ENCODE measurements around the gene GDA.
A peak's percentile ranks its signal among the peaks of the same experiment; 100 is the strongest.
"Not testable (repeated sequence)": the region's sequence is repeated elsewhere in the genome, so short reads cannot be mapped to it uniquely, and the experiment has no call there.

The GDA gene

DNA sequence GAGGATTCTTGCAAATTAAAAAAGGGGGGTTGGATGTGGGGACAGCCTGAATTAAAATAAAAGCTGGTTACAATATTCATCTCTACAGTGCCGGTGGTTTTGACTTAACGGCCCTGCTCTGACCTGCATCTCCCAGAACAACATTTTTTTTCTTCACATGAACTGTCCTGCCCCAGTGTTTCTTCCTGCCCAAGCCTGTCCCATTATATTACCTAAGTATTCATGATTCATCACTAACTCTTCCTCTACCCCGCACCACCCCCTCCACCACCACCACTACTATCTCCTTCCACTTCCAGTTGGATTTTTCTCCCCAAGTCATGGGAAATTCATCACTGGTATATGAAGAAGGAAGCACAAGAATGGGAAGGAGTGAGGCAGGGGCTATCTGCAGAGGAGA lies 125.7 kb downstream of the GDA start:
- no peak overlapping the region for H3K4me3 ChIP-seq (ENCODE audit: control insufficient read depth, low read depth, low read length)
- TF ChIP-seq, protein P1, sequence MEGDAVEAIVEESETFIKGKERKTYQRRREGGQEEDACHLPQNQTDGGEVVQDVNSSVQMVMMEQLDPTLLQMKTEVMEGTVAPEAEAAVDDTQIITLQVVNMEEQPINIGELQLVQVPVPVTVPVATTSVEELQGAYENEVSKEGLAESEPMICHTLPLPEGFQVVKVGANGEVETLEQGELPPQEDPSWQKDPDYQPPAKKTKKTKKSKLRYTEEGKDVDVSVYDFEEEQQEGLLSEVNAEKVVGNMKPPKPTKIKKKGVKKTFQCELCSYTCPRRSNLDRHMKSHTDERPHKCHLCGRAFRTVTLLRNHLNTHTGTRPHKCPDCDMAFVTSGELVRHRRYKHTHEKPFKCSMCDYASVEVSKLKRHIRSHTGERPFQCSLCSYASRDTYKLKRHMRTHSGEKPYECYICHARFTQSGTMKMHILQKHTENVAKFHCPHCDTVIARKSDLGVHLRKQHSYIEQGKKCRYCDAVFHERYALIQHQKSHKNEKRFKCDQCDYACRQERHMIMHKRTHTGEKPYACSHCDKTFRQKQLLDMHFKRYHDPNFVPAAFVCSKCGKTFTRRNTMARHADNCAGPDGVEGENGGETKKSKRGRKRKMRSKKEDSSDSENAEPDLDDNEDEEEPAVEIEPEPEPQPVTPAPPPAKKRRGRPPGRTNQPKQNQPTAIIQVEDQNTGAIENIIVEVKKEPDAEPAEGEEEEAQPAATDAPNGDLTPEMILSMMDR (conservative IDR thresholded peaks at IDR 0.05; ENCODE audit: control insufficient read depth, insufficient read depth, low read depth, low read length) = no peak
- no peak for DNase-seq (ENCODE audit: low read depth)

DNA sequence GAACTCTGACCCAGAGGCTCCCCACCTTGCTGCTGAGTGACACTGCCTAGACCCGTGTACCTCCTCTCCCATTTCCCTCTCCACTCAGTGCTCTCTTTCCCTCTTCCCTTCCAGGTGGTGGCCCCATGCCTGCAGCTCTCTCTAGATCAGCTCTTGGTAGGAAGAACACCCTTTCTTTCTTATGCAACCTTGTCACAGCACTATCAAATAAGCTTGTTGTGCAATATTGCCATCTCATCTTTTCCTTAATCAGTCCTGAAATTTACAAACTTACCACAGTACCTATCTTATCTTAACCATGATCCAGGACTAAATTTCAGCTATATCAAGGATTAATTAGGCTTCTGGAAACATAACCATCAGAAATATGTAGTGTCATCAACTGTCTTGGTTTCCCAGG lies 127.2 kb downstream of the GDA start:
- no peak overlapping the region for H3K4me3 ChIP-seq (ENCODE audit: control insufficient read depth, low read depth, low read length)
- TF ChIP-seq, protein P1 (conservative IDR thresholded peaks at IDR 0.05; ENCODE audit: control insufficient read depth, insufficient read depth, low read depth, low read length) = no peak
- DNase-seq (ENCODE audit: low read depth) = no peak

DNA sequence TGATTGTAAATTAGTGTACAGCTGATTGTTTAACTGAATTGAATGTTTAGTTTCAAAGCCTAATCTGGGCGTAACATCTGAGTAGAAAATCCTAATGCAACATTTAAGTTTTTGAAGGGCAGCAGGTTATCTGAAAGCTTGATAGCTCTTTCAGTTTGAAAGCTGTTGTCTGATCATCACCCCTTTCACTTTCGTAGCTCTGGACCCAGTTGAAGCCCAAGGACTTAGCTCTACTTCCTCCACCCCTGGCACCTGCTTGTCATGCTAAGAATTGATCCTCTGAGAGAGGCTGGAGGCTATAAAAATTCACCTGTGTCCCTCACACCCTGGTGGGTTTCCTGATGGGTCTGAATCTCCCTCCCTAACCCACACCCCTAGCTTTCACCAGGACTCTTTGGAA lies 129.7 kb downstream of the GDA start:
- TF ChIP-seq, protein P1 (conservative IDR thresholded peaks at IDR 0.05; ENCODE audit: control insufficient read depth, insufficient read depth, low read depth, low read length) = no peak
- DNase-seq (ENCODE audit: low read depth) = no peak
- H3K4me3 ChIP-seq (ENCODE audit: control insufficient read depth, low read depth, low read length) = no peak overlapping the region

DNA sequence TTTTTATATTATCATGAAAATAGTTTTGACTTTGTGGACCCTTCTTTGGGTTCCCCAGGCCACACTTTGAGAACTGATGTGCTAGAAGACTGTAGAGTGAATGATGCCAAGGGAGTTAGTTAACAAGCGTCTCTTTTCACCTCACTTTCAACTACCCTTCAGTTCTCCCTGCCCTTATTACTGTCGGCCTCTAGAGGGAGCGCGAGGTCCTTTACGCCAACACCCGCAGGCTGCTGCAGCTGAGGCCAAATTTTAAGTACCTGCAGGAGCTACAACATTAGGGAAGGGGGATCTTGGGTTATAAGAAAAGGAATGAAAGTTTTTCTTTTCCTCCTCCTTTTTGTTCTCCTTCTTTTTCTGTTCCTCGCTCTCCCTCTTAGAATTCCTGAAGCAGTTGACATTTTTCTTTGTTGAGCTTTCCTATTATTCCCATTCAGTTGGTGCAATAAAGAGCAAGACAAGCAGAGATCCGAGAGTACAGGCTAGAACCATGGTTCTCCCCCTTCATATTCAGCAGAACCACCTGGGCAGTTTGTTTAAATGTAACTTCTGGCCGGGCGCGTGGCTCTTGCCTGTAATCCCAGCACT lies 131.8 kb downstream of the GDA start:
- no peak overlapping the region for H3K4me3 ChIP-seq (ENCODE audit: control insufficient read depth, low read depth, low read length)
- TF ChIP-seq, protein P1 (conservative IDR thresholded peaks at IDR 0.05; ENCODE audit: control insufficient read depth, insufficient read depth, low read depth, low read length) = peak; percentile 98
- peak; percentile 62 for DNase-seq (ENCODE audit: low read depth)

DNA sequence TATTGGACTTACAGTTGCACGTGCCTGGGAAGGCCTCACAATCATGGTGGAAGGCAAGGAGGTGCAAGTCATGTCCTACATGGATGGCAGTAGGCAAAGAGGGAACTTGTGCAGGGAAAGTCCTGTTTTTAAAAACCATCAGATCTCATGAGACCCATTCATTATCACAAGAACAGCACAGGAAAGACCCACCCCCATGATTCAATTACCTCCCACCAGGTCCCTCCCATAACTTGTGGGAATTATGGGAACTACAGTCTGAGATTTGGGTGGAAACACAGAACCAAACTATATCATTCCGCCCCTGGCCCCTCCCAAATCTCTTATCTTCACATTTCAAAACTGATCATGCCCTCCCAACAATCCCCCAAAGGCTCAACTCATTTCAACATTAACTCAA lies 140.2 kb downstream of the GDA start:
- no peak overlapping the region for H3K4me3 ChIP-seq (ENCODE audit: control insufficient read depth, low read depth, low read length)
- TF ChIP-seq, protein P1 (conservative IDR thresholded peaks at IDR 0.05; ENCODE audit: control insufficient read depth, insufficient read depth, low read depth, low read length) = no peak
- DNase-seq (ENCODE audit: low read depth) = no peak

DNA sequence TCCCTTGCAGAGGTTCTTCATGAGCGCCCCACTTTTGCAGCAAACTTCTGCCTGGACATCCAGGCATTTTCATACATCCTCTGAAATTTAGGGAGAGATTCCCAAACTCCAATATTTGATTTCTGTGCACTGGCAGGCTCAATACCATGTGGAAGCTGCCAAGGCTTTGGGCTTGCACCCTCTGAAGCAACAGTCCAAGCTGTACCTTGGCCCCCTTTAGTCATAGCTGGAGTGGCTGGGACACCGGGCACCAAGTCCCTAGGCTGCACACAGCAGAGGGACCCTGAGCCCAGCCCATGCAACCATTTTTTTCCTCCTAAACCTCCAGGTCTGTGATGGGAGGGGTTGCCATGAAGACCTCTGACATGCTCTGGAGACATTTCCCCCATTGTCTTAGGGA lies 141.1 kb downstream of the GDA start:
- TF ChIP-seq, protein P1 (conservative IDR thresholded peaks at IDR 0.05; ENCODE audit: control insufficient read depth, insufficient read depth, low read depth, low read length) = no peak
- DNase-seq (ENCODE audit: low read depth) = no peak

DNA sequence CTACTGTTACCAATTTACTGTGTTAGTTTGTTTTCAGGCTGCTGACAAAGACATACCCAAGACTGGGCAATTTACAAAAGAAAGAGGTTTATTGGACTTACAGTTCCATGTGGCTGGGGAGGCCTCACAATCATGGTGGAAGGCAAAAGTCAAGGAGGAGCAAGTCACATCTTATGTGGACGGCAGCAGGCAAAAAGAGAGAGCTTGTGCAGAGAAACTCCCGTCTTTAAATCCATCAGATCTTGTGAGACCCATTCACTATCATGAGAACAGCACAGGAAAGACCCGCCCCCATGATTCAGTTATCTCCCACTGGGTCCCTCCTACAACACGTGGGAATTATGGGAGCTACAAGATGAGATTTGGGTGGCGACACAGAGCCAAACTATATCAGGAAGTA lies 142.3 kb downstream of the GDA start:
- H3K4me3 ChIP-seq (ENCODE audit: control insufficient read depth, low read depth, low read length) = not testable (repeated sequence)

More for the DNA sequence above, 141.1 kb downstream of the GDA start:
- no peak overlapping the region for H3K4me3 ChIP-seq (ENCODE audit: control insufficient read depth, low read depth, low read length)

More for the DNA sequence above, 142.3 kb downstream of the GDA start:
- DNase-seq (ENCODE audit: low read depth) = not testable (repeated sequence)

Data from fibroblast of mammary gland (primary cell).